Bronchial epithelial cell (primary cell): Measurements from ENCODE around the gene AIFM1. TPM values are rescaled to one million over a fixed set of nuclear protein-coding genes. Genes with fewer than 3 reads are reported as not detected.

Experiments
- DNase-seq: peaks from one replicate; pipeline ENCODE4 v3.0.0-alpha.2; 2010; ENCODE audit warnings: low read depth
- FAIRE-seq: peaks from 2 replicates; lab custom pipeline; 2011; peaks lifted over from hg19 to GRCh38; lab: Jason Lieb, UNC
- H3K27me3 ChIP-seq: 2 replicates; pipeline ENCODE4 v1.5.1; 2011; ENCODE audit warnings: low read length; ENCODE audit not compliant: control insufficient read depth, insufficient read depth
- H3K36me3 ChIP-seq: 2 replicates; pipeline ENCODE4 v1.5.1; 2011; ENCODE audit warnings: low read length; ENCODE audit not compliant: control insufficient read depth, insufficient read depth
- H3K4me3 ChIP-seq: 2 replicates; pipeline ENCODE4 v1.5.1; 2011; ENCODE audit warnings: mild to moderate bottlenecking, low read depth, low read length, control low read depth
- total RNA-seq: library from RNA; depleted of rRNA; stranded (reverse); fragments of >200 nt; gene quantifications from 2 replicates; pipeline ENCODE4 v1.2.1, GENCODE V29; 2014
- TF ChIP-seq, protein P1 (sequence below): IDR thresholded peaks from 2 replicates; pipeline ENCODE4 v1.5.1; 2011; ENCODE audit warnings: mild to moderate bottlenecking, moderate library complexity, low read length, control low read depth, inconsistent platforms; ENCODE audit not compliant: insufficient read depth, severe bottlenecking

AIFM1 gene
- total RNA-seq, 1 donor from 2014 or later = 26.6 TPM

DNA sequence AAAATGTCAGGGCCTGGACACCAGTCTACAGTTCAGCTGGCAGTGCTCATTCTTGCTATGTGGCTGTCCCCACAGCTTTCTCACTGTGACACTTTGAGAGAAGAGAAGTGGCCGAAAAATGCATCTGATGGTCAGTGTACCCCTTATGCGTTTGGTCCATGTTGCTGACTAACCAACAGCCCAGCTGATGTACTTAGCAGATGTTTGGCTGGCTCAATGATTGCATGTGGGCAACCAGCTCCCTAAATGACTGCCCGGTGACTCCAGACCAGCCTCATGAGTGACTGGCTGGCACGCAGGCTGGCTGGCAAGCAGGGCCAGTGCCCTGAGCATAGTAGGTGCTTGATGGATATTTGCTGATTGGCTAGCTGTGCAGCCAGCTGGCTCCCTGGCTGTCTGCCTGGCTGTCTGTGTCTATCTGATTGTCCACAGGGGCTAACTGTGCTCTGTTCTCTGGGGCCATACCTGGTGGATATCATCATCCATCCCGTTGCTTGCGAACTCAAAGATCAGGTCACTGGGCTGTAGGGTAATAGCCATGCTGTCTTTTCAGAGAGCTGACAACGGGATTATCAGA lies 84.8 kb downstream of the AIFM1 start:
- FAIRE-seq = no peak
- H3K36me3 ChIP-seq = peaks cover 2% of the 10 kb centered on the region
- no peak for DNase-seq
- H3K4me3 ChIP-seq = no peak overlapping the region
- no peaks in the 10 kb centered on the region for H3K27me3 ChIP-seq
- TF ChIP-seq, protein P1, sequence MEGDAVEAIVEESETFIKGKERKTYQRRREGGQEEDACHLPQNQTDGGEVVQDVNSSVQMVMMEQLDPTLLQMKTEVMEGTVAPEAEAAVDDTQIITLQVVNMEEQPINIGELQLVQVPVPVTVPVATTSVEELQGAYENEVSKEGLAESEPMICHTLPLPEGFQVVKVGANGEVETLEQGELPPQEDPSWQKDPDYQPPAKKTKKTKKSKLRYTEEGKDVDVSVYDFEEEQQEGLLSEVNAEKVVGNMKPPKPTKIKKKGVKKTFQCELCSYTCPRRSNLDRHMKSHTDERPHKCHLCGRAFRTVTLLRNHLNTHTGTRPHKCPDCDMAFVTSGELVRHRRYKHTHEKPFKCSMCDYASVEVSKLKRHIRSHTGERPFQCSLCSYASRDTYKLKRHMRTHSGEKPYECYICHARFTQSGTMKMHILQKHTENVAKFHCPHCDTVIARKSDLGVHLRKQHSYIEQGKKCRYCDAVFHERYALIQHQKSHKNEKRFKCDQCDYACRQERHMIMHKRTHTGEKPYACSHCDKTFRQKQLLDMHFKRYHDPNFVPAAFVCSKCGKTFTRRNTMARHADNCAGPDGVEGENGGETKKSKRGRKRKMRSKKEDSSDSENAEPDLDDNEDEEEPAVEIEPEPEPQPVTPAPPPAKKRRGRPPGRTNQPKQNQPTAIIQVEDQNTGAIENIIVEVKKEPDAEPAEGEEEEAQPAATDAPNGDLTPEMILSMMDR = no peak

DNA sequence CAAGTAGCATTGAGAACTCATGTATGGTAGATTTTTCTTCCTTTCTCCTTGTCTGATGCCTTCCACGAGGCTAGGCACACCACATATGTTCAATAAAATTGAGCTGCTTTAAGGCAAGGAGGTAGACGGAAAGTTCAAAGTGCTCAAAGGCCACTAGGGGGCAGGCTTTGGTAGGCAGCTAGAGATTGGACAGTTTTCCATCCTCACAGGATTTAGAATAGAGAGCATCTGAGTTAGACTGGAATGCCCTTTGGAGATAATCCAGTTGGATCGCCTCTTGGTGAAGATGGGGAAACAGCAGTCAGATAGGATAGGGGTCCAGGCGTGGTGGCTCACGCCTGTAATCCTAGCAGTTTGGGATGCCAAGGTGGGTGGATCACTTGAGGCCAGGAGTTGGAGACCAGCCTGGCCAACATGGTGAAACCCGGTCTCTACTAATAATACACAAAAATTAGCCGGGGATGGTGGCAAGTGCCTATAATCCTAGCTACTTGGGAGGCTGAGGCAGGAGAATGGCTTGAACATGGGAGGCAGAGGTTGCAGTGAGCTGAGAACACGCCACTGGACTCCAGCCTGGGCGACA lies 85.7 kb downstream of the AIFM1 start:
- FAIRE-seq = no peak
- peaks cover 2% of the 10 kb centered on the region for H3K36me3 ChIP-seq
- peak; percentile 55 for DNase-seq
- H3K27me3 ChIP-seq = no peaks in the 10 kb centered on the region
- no peak overlapping the region for H3K4me3 ChIP-seq
- TF ChIP-seq, protein P1 = peak; percentile 58

Other genes starting within 250 kb of the AIFM1 start
- gene BCORL1, start 183.2 kb downstream of the AIFM1 start, total RNA-seq = 1.1 and 1.4 TPM in 2 replicates
- 9.0 and 11.5 TPM in 2 replicates for gene ELF4, start 55.3 kb downstream of the AIFM1 start, total RNA-seq
- 0.13 and 0.26 TPM in 2 replicates for gene RAB33A, start 6.1 kb upstream of the AIFM1 start, total RNA-seq
- 0.79 and 0.90 TPM in 2 replicates for gene ZNF280C, start 103.1 kb upstream of the AIFM1 start, total RNA-seq
- 7.4 and 7.7 TPM in 2 replicates for gene SLC25A14, start 174.1 kb upstream of the AIFM1 start, total RNA-seq
- not detected in 2 replicates for gene GPR119, start 219.8 kb upstream of the AIFM1 start, total RNA-seq
- 27.1 TPM in 2 replicates for gene RBMX2, start 236.1 kb upstream of the AIFM1 start, total RNA-seq